ENCODE results near the gene SUV39H1. TPM values are rescaled to one million over a fixed set of nuclear protein-coding genes. Genes with fewer than 3 reads are reported as not detected.

Gene SUV39H1
- total and polyA plus RNA-seq, 9 of the 15 experiments (the other 6 are each of a cell fraction or from before 2014, with no cell fraction given), result 4.7 to 34.7 (median 17.9) TPM

DNA sequence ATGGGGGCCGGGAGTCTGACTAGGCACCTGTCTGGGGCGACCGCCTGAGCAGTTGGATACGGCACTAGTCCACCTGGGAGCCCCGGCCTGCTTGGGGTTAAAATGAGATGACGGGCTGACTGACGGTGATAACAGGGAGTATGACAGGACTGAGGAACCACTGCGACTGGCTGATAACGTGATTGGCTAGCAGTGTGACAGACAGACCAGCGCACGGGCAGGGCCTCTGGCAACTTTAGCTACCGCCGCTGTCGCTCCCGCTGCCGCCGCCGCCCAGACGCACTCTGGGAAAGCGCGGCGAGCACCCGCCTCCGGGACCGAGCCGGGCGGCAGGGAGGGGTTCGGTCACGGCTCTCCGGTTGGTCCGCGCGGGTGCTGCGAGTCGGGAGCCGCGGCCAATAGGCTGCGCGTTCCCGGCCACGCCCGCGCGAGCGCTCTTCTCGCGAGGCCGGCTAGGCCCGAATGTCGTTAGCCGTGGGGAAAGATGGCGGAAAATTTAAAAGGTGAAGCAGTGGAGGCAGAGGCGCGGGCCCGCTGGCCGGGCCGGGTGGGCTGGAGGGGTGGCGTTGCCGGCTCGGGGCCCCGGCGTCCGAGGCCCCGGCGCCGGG is at the start of gene SUV39H1 (continued):
- TF ChIP-seq TCF7L2 (IDR thresholded peaks at IDR 0.05; ENCODE audit: low read depth, low read length) (no peak), ZNF77 (CRISPR knock-in tag; IDR thresholded peaks at IDR 0.05) (no peak), ETV6 (IDR thresholded peaks at IDR 0.05; ENCODE audit: borderline replicate concordance in 1 of 2, low read depth in 2 of 2, low read length in 1 of 2) (no peak), ETV6 (CRISPR knock-in tag; IDR thresholded peaks at IDR 0.05; ENCODE audit: borderline replicate concordance) (no peak), NKRF (IDR thresholded peaks at IDR 0.05; ENCODE audit: borderline replicate concordance) (peak; percentile 1; the same call in 1 of the 2 replicates), SIRT6 (IDR thresholded peaks at IDR 0.05; ENCODE audit: low read depth, low read length) (no peak), GATAD2B (IDR thresholded peaks at IDR 0.05; ENCODE audit: borderline replicate concordance) (no peak), CBX1 (IDR thresholded peaks at IDR 0.05; ENCODE audit: low read depth) (0 out of 2 replicates have a peak, but pooled peaks have one; percentile 24), ZNF764 (CRISPR knock-in tag; IDR thresholded peaks at IDR 0.05; ENCODE audit: low read depth) (no peak), RHOXF2B (CRISPR knock-in tag; conservative IDR thresholded peaks at IDR 0.05) (no peak), MCM5 (IDR thresholded peaks at IDR 0.05; ENCODE audit: low read depth) (no peak), BCLAF1 (IDR thresholded peaks at IDR 0.05; ENCODE audit: borderline replicate concordance in 1 of 2, control insufficient read depth in 1 of 2, low read depth in 2 of 2, low read length in 1 of 2) (no peak), TBP (optimal IDR thresholded peaks at IDR 0.05; ENCODE audit: low read depth, low read length) (peak; percentile 68), COPS2 (conservative IDR thresholded peaks at IDR 0.05) (no peak), ARID3A (IDR thresholded peaks at IDR 0.05; ENCODE audit: borderline replicate concordance, low read depth, low read length) (no peak)
- TF ChIP-seq, protein P1, sequence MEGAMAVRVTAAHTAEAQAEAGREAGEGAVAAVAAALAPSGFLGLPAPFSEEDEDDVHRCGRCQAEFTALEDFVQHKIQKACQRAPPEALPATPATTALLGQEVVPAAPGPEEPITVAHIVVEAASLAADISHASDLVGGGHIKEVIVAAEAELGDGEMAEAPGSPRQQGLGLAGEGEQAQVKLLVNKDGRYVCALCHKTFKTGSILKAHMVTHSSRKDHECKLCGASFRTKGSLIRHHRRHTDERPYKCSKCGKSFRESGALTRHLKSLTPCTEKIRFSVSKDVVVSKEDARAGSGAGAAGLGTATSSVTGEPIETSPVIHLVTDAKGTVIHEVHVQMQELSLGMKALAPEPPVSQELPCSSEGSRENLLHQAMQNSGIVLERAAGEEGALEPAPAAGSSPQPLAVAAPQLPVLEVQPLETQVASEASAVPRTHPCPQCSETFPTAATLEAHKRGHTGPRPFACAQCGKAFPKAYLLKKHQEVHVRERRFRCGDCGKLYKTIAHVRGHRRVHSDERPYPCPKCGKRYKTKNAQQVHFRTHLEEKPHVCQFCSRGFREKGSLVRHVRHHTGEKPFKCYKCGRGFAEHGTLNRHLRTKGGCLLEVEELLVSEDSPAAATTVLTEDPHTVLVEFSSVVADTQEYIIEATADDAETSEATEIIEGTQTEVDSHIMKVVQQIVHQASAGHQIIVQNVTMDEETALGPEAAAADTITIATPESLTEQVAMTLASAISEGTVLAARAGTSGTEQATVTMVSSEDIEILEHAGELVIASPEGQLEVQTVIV (CRISPR knock-in tag; IDR thresholded peaks at IDR 0.05; ENCODE audit: borderline replicate concordance), result no peak
- TF ChIP-seq, protein P2, sequence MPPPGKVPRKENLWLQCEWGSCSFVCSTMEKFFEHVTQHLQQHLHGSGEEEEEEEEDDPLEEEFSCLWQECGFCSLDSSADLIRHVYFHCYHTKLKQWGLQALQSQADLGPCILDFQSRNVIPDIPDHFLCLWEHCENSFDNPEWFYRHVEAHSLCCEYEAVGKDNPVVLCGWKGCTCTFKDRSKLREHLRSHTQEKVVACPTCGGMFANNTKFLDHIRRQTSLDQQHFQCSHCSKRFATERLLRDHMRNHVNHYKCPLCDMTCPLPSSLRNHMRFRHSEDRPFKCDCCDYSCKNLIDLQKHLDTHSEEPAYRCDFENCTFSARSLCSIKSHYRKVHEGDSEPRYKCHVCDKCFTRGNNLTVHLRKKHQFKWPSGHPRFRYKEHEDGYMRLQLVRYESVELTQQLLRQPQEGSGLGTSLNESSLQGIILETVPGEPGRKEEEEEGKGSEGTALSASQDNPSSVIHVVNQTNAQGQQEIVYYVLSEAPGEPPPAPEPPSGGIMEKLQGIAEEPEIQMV (tag; conservative IDR thresholded peaks at IDR 0.05; ENCODE audit: low read depth), result no peak

Measured in K562 (cell line).